Neutrophil (primary cell): Measurements from ENCODE around the gene ADRA1B.

Experiments
- H3K27ac ChIP-seq: fragments of 200-600 bp; sonication (generic); 2 replicates; pipeline ENCODE4 v1.5.1; 2016; ENCODE audit warnings: mild to moderate bottlenecking, moderate library complexity
- H3K27me3 ChIP-seq: fragments of 200-600 bp; sonication (generic); 2 replicates; pipeline ENCODE4 v1.6.0; 2016; ENCODE audit warnings: mild to moderate bottlenecking
- H3K36me3 ChIP-seq: fragments of 200-600 bp; sonication (generic); 2 replicates; pipeline ENCODE4 v1.5.1; 2017
- H3K4me1 ChIP-seq, 2 experiments: fragments of 200-600 bp in 1 of 2; sonication (generic) in 1 of 2; 1 replicate in 1 of 2; 2 replicates in 1 of 2; pipeline versions ENCODE4 v1.5.1 to v1.6.1; 2013 to 2016; ENCODE audit warnings: low read depth in 1 of 2, low read length in 1 of 2, mild to moderate bottlenecking in 1 of 2, moderate library complexity in 1 of 2; ENCODE audit not compliant: control insufficient read depth in 1 of 2, insufficient read depth in 1 of 2
- H3K4me3 ChIP-seq, 2 experiments: fragments of 200-600 bp in 1 of 2; sonication (generic) in 1 of 2; 1 replicate in 1 of 2; 2 replicates in 1 of 2; pipeline ENCODE4 v1.5.1; 2013 to 2016; ENCODE audit warnings: low read depth in 1 of 2, low read length in 1 of 2, mild to moderate bottlenecking in 1 of 2, moderate library complexity in 1 of 2
- H3K9me3 ChIP-seq: fragments of 200-600 bp; sonication (generic); 2 replicates; pipeline ENCODE4 v1.5.1; 2016
- CTCF ChIP-seq: fragments of 200-600 bp; sonication (generic); IDR thresholded peaks from 2 replicates; pipeline ENCODE4 v1.5.1; 2016; ENCODE audit warnings: antibody characterized with exemption

The ADRA1B gene

GRCh38 chr5:159901772-159902171 lies 14.5 kb upstream of the ADRA1B start:
- no peaks in the 10 kb centered on the region for H3K9me3 ChIP-seq
- no peak overlapping the region for H3K27ac ChIP-seq
- no peaks in the 10 kb centered on the region for H3K4me1 ChIP-seq
- H3K36me3 ChIP-seq: no peaks in the 10 kb centered on the region
- H3K27me3 ChIP-seq: peaks cover 12% of the 10 kb centered on the region
- no peak overlapping the region for H3K4me3 ChIP-seq
- no peak for TF ChIP-seq CTCF

GRCh38 chr5:159902444-159903121 lies 13.7 kb upstream of the ADRA1B start:
- no peaks in the 10 kb centered on the region for H3K4me1 ChIP-seq
- H3K36me3 ChIP-seq: no peaks in the 10 kb centered on the region
- no peak overlapping the region for H3K4me3 ChIP-seq
- H3K27me3 ChIP-seq: peaks cover 12% of the 10 kb centered on the region
- TF ChIP-seq CTCF: no peak
- H3K27ac ChIP-seq: no peak overlapping the region
- H3K9me3 ChIP-seq: no peaks in the 10 kb centered on the region

GRCh38 chr5:159903131-159903530 lies 13.2 kb upstream of the ADRA1B start:
- H3K4me1 ChIP-seq: no peaks in the 10 kb centered on the region
- H3K9me3 ChIP-seq: no peaks in the 10 kb centered on the region
- TF ChIP-seq CTCF: no peak

GRCh38 chr5:159904874-159905273 lies 11.4 kb upstream of the ADRA1B start:
- Histone ChIP-seq H3K27me3 (peaks cover 12% of the 10 kb centered on the region), H3K9me3 (no peaks in the 10 kb centered on the region), H3K4me3 (no peak overlapping the region), H3K4me1 (no peaks in the 10 kb centered on the region), H3K27ac (no peak overlapping the region), H3K36me3 (no peaks in the 10 kb centered on the region)
- TF ChIP-seq CTCF: no peak

More at GRCh38 chr5:159903131-159903530, 13.2 kb upstream of the ADRA1B start:
- Histone ChIP-seq H3K27ac (no peak overlapping the region), H3K27me3 (peaks cover 12% of the 10 kb centered on the region), H3K4me3 (no peak overlapping the region), H3K36me3 (no peaks in the 10 kb centered on the region)

- Histone ChIP-seq H3K36me3 (no peaks in the 10 kb centered on the region), H3K4me3 (no peak overlapping the region), H3K27ac (no peak overlapping the region), H3K9me3 (no peaks in the 10 kb centered on the region), H3K27me3 (peaks cover 11% of the 10 kb centered on the region), H3K4me1 (no peaks in the 10 kb centered on the region)
- no peak for TF ChIP-seq CTCF
These were observed 10.8 kb upstream of the ADRA1B start for GRCh38 chr5:159905496-159905895.
